ENCODE results near the gene SAPCD2.

SAPCD2 gene

DNA sequence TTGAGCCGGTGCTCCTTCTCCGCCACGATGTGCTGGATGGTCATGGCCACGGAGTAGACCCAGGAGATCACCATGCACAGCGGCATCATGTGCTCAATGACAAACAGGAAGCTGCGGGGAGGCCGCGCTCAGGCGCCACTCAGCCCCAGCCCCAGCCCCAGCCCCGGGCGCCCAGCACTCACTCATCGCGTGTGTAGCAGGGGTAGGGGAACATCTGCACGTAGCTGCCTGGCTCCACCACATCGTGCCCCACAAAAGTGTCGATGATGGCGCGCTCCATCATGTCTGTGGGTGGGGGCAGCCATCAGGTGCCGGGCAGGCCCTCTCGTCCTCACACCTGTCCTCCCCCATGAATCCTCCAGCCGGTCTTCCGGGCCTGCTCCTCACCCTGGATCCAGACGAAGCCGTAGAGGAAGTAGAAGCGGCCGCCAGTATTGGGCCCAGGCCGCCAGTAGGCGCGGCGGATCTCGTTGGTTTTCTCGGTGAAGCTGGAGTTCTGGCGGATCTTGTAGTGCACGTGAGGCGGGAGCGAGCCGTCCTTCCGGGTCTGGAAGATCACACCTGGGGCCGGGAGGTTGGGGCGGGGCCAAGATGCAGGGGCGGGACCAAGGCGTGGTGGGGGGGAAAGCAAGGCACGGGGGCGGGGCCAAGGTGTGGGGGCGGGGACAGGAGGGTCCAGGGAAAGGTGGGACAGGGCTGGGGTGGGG is 52.4 kb downstream of the SAPCD2 start:
- no peak for DNase-seq (ENCODE audit: low read depth)

DNA sequence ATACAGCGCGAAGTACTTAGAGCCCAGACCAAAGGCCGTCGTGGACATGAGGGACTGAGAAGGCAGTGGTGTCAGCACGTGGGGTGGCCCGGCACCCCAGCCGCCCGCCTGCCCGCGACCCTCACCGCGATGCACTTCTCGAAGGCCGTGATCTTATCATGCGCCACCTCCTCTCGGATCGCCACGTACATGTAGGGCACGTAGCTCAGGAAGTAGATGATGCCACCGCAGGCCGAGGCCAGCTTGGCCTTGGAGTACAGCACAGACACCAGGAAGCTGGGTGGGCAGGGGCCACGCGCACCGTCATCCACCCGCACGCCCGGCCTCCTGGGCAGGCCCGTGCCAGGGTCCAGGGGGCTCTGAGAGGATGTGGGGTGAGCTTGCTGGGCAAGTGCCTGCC is 53.3 kb downstream of the SAPCD2 start:
- DNase-seq (ENCODE audit: low read depth): no peak

DNA sequence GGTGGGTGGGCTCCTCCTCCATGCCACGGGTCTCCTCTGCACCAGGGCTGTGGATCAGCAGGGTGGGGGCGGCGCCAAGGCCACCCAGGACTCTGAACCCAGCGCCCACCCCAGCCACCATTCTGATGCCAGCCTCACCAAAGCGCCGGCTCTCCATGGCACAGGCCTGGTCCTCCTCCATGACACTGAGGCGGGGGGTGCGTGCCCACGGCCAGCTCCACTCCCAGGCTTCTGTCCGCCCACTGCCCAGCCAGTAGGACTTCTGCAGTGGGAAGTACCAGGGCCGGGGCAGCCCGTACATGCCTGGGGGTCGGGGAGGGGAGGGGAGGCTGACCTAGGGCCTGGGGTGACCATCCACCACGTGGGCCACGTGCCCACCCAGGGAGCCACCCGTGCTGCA is 53.9 kb downstream of the SAPCD2 start:
- DNase-seq (ENCODE audit: low read depth): no peak

DNA sequence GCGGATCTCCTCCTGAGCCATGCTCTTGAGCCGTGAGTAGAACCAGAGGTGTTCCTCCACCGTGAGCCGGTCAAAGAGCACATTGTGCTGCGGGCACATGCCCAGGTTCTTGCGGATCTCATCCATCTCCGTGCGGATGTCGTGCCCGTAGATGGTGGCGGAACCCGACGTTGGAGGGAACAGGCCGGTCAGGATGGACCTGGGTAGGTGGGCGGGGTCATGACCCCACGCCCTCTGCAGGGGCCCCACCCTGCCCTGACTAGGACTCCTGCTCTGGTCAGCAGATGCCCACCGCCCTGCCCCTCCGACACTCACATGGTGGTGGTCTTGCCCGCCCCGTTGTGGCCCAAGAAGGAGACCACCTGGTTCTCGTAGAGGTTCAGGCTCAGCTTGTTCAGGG is 54.4 kb downstream of the SAPCD2 start:
- DNase-seq (ENCODE audit: low read depth): no peak

DNA sequence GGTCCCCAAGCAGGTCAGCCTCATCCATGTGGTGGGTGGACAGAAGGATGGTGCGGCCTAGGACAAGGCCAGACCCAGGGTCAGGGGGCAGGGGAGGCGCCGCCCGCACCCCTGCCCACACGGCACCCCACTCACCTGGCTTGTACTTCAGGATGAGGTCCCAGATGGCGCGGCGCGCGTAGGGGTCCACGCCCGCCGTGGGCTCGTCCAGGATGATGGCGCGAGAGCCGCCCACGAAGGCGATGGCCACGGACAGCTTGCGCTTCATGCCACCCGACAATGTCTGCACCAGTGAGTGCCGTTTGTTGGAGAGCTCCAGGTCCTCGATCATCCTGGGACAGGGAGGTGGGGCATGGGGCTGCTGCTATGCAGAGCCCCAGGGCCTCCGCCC is 54.8 kb downstream of the SAPCD2 start:
- no peak for DNase-seq (ENCODE audit: low read depth)

DNA sequence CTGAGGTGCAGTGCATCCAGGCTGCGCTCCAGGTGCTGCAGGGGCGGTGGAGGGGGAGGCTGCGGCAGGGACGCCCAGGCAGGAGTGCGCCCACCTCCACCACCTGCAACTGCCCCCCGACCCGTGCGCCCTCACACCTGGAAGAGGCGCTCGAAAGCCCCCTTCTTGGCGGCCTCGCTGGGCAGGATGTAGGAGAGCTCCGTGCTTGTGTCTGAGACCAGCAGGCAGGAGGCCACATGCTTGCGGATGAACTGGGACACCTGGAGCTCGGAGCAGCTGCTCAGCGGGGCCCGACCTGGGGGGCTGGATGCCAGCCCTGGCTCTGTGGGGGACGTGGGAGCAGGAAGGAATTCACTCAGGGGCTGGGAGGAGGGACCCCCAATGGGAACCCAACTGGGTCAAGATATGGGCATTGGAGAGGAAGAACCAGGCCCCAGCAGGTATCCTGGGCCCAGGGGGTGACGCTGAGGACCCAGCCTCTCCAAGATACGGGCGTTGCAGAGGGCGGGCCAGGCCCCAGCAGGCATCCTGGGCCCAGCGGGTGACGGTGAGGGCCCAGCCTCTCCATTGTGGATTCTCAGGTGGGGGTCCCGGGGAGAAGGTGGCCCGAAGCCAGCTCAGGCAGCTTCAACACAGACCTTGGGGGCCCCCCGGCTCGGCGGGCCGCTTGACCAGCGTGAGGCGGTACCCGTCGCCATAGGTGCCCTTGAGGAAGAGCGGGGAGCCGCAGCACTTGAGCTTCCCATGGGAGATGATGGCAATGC is 55.4 kb downstream of the SAPCD2 start:
- DNase-seq (ENCODE audit: low read depth): no peak

DNA sequence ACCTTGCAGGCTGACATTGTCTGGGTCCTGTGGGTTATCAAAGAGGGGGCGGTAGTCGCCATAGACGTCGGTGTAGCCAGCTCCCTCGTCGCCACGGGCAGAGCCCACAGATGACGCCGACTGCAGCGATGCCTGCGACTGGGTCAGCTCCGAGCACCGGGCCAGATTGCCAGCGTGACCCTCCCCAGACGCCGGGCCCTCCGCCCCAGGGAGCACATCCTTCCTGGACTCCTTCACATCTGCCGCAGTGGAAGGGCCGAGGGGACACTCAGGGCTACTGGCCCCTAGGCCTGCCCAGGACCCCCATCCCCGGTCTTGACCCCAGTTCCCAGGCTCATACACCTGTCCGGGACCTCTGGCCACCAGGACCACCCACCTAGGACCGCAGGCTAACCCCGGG is 56.2 kb downstream of the SAPCD2 start:
- no peak for DNase-seq (ENCODE audit: low read depth)

DNA sequence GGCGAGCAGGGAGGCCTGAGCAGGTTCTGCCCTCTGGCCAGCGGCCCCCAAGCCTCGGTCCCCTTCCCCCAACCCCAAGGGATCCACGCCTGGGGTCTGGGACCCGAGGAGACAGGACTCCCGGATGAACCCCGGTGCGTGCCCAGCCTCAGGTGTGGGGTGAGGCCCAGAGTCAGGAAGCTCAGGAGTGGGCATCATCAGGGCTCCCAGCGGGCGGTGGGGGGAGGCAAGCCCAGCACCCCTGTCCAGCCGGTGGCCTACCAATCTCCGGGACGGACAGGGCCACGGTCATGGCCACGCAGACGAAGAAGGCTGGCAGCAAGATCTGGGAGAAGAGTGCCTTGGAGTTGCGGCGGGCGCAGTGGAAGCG is 56.8 kb downstream of the SAPCD2 start:
- DNase-seq (ENCODE audit: low read depth): no peak

DNA sequence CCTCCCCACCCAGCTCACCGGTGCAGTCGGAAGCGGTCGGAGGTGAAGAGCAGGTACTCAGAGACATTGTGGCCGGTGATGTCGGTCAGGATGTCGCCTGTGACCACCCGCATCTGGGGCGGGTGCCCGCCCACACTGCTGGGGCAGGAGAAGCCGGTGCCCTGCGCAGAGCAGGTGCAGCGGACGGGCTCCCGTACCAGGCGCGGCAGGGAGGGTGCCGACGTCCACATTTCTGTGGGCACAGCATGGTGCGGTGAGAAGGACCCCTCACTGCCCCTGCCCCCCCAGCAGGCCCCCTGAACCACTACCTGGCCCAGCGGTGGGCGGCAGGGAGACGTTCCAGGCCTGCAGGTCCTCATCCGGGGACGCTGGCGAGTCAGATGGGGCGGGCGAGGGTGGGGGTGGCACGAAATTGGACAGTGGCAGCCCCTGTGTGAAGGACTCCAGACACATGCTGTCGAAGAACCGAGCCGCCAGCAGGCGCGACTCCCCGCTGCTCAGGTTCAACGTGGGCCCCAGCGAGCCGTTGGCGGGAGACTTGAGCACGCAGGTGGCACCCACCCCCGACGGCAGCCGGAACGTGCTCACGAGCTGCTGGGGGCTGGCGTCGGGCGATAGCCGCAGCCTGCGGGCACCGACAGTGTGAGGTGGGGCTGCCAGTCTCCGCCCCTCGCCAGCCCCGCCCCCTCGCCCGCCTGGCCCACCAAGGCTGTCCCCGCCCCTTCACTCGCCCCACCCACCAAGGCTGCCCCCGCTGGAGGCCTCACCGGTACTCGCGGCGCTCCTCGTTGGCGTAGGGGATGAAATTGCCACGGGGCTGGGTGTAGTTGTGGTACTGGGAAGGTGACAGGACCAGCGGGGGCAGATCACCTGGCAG is 57.4 kb downstream of the SAPCD2 start:
- no peak for DNase-seq (ENCODE audit: low read depth)

All from activated T-helper 1 cell treated with Interleukin-2 at 50 U/mL for 16 hours (primary cell).